ENCODE data around the gene SH3BP1. TPM values are rescaled to one million over a fixed set of nuclear protein-coding genes. Genes with fewer than 3 reads are reported as not detected.

SH3BP1 gene
- total RNA-seq, 6 experiments from 2014 or later, result 15.9 to 26.3 (median 23.0) TPM

DNA sequence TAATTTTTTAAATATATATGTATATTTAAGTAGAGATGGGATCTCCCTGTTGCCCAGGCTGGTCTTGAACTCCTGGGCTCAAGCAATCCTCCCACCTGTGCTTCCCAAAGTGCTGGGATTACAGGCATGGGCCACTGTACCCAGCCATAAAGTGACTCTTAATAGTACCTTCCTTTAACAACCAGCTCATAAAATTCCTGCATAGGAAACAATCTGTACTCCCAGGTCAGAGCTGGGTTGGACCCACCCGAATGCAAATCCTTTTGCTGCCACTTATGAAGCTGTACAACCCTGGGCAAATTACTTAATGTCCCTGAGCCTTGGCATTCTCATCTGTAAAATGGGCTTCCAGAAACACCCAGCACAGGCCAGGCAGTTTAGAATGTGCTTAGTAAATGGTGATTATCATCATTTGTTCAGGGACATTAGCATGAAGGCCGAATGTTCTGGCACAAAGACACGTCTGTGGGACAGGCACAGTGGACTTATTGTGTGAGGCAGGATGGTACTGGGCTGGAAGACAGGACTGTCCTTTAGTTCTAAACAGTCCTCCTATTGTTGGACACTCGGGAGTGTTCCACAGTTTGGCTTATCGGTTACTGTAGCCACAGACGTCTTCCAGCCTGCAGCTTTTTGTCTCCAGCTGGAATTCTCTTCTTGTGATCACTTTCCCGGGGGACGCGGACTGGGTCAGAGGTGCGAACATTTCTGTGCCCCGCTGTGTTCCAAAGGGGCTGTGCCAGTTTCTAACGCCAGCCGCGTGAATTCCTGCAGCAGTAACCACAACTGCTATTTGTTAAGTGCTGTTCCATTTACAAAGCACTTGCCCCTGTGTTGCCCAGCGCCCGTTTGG lies 25.0 kb downstream of the SH3BP1 start:
- TF ChIP-seq, protein P1, sequence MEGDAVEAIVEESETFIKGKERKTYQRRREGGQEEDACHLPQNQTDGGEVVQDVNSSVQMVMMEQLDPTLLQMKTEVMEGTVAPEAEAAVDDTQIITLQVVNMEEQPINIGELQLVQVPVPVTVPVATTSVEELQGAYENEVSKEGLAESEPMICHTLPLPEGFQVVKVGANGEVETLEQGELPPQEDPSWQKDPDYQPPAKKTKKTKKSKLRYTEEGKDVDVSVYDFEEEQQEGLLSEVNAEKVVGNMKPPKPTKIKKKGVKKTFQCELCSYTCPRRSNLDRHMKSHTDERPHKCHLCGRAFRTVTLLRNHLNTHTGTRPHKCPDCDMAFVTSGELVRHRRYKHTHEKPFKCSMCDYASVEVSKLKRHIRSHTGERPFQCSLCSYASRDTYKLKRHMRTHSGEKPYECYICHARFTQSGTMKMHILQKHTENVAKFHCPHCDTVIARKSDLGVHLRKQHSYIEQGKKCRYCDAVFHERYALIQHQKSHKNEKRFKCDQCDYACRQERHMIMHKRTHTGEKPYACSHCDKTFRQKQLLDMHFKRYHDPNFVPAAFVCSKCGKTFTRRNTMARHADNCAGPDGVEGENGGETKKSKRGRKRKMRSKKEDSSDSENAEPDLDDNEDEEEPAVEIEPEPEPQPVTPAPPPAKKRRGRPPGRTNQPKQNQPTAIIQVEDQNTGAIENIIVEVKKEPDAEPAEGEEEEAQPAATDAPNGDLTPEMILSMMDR (IDR thresholded peaks at IDR 0.05), result no peak
- DNase-seq, result no peak
- peaks cover 39% of the 10 kb centered on the region for H3K4me1 Mint-ChIP-seq (ENCODE audit: low read depth)
- peaks cover 11% of the 10 kb centered on the region; the same call in 1 of the 2 replicates for H3K36me3 Mint-ChIP-seq (ENCODE audit: low read depth)
- peaks cover 2% of the 10 kb centered on the region for H3K27me3 Mint-ChIP-seq (ENCODE audit: insufficient read depth)
- H3K4me3 Mint-ChIP-seq, result no peak overlapping the region
- no peak overlapping the region for H3K27ac Mint-ChIP-seq
- H3K9me3 Mint-ChIP-seq, result no peaks in the 10 kb centered on the region

DNA sequence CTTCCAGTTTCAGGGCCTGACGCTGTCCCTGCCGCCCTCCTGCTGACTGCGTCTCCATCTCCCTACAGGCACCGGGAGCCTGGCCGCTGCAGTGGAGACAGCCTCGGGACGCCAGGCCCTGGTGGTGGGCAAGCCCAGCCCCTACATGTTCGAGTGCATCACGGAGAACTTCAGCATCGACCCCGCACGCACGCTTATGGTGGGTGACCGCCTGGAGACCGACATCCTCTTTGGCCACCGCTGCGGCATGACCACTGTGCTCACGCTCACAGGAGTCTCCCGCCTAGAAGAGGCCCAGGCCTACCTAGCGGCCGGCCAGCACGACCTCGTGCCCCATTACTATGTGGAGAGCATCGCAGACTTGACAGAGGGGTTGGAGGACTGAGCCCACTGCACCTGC lies 26.0 kb downstream of the SH3BP1 start:
- no peaks in the 10 kb centered on the region for H3K9me3 Mint-ChIP-seq
- TF ChIP-seq, protein P1 (IDR thresholded peaks at IDR 0.05), result no peak
- H3K4me1 Mint-ChIP-seq (ENCODE audit: low read depth), result peaks cover 33% of the 10 kb centered on the region
- H3K36me3 Mint-ChIP-seq (ENCODE audit: low read depth), result peaks cover 11% of the 10 kb centered on the region; the same call in 1 of the 2 replicates
- no peak overlapping the region for H3K4me3 Mint-ChIP-seq
- H3K27me3 Mint-ChIP-seq (ENCODE audit: insufficient read depth), result peaks cover 2% of the 10 kb centered on the region
- no peak overlapping the region for H3K27ac Mint-ChIP-seq
- no peak for DNase-seq

DNA sequence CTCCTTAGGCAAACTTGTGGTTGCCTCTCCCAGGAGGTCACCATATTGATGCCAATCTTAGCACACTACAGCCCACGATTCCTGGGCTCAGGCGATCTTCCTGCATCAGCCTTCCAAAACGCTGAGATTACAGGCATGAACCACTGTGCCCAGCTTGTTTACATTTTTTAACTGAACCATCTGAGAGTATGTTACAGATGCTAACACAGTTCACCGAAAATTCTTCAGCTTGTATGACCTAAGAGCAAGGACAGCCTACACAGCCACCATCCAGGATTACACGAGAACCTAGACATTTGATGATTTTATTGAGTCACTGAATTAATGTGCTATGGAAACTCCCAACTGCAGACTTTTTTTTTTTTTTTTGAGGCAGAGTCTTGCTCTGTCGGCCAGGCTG lies 30.1 kb downstream of the SH3BP1 start:
- TF ChIP-seq, protein P1 (IDR thresholded peaks at IDR 0.05), result no peak
- Mint-ChIP-seq H3K36me3 (ENCODE audit: low read depth) (peaks cover 11% of the 10 kb centered on the region; the same call in 1 of the 2 replicates), H3K27me3 (ENCODE audit: insufficient read depth) (peaks cover 2% of the 10 kb centered on the region), H3K9me3 (no peaks in the 10 kb centered on the region), H3K27ac (peak overlapping the region; percentile 48), H3K4me1 (ENCODE audit: low read depth) (peaks cover 22% of the 10 kb centered on the region), H3K4me3 (no peak overlapping the region)
- peak; percentile 12 for DNase-seq

GRCh38 chr22:37672206-37672919 lies 32.9 kb downstream of the SH3BP1 start:
- no peaks in the 10 kb centered on the region for H3K9me3 Mint-ChIP-seq
- H3K4me3 Mint-ChIP-seq, result no peak overlapping the region
- TF ChIP-seq, protein P1 (IDR thresholded peaks at IDR 0.05), result no peak
- H3K27ac Mint-ChIP-seq, result no peak overlapping the region
- DNase-seq, result no peak
- peaks cover 13% of the 10 kb centered on the region for H3K36me3 Mint-ChIP-seq (ENCODE audit: low read depth)
- peaks cover 22% of the 10 kb centered on the region for H3K4me1 Mint-ChIP-seq (ENCODE audit: low read depth)
- peaks cover 12% of the 10 kb centered on the region for H3K27me3 Mint-ChIP-seq (ENCODE audit: insufficient read depth)

DNA sequence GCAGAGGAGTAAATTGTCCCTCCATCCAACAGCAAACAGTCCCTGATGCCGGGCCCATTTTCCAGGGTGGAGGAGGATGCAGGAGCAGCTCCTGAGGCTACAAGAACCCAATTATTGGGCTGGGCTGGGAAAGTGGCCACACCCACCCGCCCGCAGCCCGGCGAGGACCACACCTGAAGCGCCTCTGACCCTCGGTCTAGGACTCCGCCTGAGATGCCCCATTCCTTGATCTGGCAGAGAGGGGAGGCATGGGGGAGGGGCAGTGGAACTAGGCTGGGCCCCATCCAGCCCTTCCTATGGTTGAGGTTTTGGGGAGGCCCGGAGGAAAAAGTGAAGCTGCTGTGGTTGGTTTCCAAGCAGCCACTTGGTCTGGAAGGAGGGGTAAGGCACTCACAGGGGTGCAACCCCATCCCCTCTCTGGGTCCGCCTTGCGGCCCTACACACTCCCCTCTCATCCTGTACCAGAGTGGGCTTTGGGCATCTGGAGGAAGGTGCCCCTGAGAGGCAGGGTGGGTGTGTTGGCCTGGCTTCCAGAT lies 33.5 kb downstream of the SH3BP1 start:
- Mint-ChIP-seq H3K27me3 (ENCODE audit: insufficient read depth) (peaks cover 14% of the 10 kb centered on the region), H3K36me3 (ENCODE audit: low read depth) (peaks cover 19% of the 10 kb centered on the region), H3K27ac (no peak overlapping the region), H3K4me1 (ENCODE audit: low read depth) (peaks cover 22% of the 10 kb centered on the region), H3K9me3 (no peaks in the 10 kb centered on the region), H3K4me3 (no peak overlapping the region)
- no peak for DNase-seq
- TF ChIP-seq, protein P1 (IDR thresholded peaks at IDR 0.05), result no peak
